Keratinocyte (primary cell): ENCODE data around the gene NUP210L. TPM values are rescaled to one million over a fixed set of nuclear protein-coding genes. Genes with fewer than 3 reads are reported as not detected.
"Not testable (repeated sequence)": the region's sequence is repeated elsewhere in the genome, so short reads cannot be mapped to it uniquely, and the experiment has no call there.

Experiments
- DNase-seq: peaks from one replicate; pipeline ENCODE4 v3.0.0-alpha.2; 2011; ENCODE audit warnings: low read depth, missing footprints, low spot score
- FAIRE-seq: peaks from 2 replicates; lab custom pipeline; 2011; peaks lifted over from hg19 to GRCh38; lab: Jason Lieb, UNC
- H2AFZ ChIP-seq: 2 replicates; pipeline ENCODE4 v1.6.0; 2012; ENCODE audit warnings: low read length, control low read depth, inconsistent platforms; ENCODE audit not compliant: control insufficient read depth
- H3K27ac ChIP-seq: 2 replicates; pipeline ENCODE4 v1.5.1; 2011; ENCODE audit warnings: low read length; ENCODE audit not compliant: control insufficient read depth, insufficient read depth
- H3K27me3 ChIP-seq: 3 replicates; pipeline ENCODE4 v1.6.0; 2011; ENCODE audit warnings: low read length; ENCODE audit not compliant: control insufficient read depth, insufficient read depth; ENCODE audit errors: extremely low read depth
- H3K36me3 ChIP-seq, 2 experiments: 2 replicates in 1 of 2; 3 replicates in 1 of 2; pipeline ENCODE4 v1.5.1; 2011; ENCODE audit warnings: low read length in 2 of 2, mild to moderate bottlenecking in 1 of 2; ENCODE audit not compliant: control insufficient read depth in 2 of 2, insufficient read depth in 2 of 2; ENCODE audit errors: extremely low read depth in 1 of 2
- H3K4me1 ChIP-seq: 3 replicates; pipeline ENCODE4 v1.5.1; 2011; ENCODE audit warnings: low read length; ENCODE audit not compliant: control insufficient read depth, insufficient read depth; ENCODE audit errors: extremely low read depth
- H3K4me2 ChIP-seq: 3 replicates; pipeline ENCODE4 v1.6.0; 2011; ENCODE audit warnings: low read depth, low read length; ENCODE audit not compliant: control insufficient read depth, insufficient read depth; ENCODE audit errors: extremely low read depth
- H3K4me3 ChIP-seq, 3 experiments: fragments of 200-600 bp in 1 of 3; sonication (generic) in 1 of 3; 2 replicates in 2 of 3; 3 replicates in 1 of 3; pipeline ENCODE4 v1.5.1; 2011 to 2016; ENCODE audit warnings: low read length in 3 of 3, mild to moderate bottlenecking in 3 of 3, control low read depth in 2 of 3, inconsistent platforms in 1 of 3, low read depth in 1 of 3, mixed read lengths in 1 of 3, mixed run types in 1 of 3, moderate library complexity in 1 of 3; ENCODE audit not compliant: control insufficient read depth in 2 of 3, insufficient read depth in 2 of 3; ENCODE audit errors: extremely low read depth in 1 of 3
- H3K79me2 ChIP-seq: 2 replicates; pipeline ENCODE4 v1.6.0; 2012; ENCODE audit warnings: low read length; ENCODE audit not compliant: control insufficient read depth, insufficient read depth
- H3K9ac ChIP-seq: 3 replicates; pipeline ENCODE4 v1.6.0; 2011; ENCODE audit warnings: low read length; ENCODE audit not compliant: control insufficient read depth, insufficient read depth; ENCODE audit errors: extremely low read depth
- H3K9me1 ChIP-seq: 3 replicates; pipeline ENCODE4 v1.6.0; 2011; ENCODE audit warnings: low read length; ENCODE audit not compliant: control insufficient read depth, insufficient read depth; ENCODE audit errors: extremely low read depth
- H3K9me3 ChIP-seq: 2 replicates; pipeline ENCODE4 v1.5.1; 2012; ENCODE audit warnings: low read depth, low read length; ENCODE audit not compliant: control insufficient read depth
- H4K20me1 ChIP-seq: 3 replicates; pipeline ENCODE4 v1.6.0; 2011; ENCODE audit warnings: low read length; ENCODE audit not compliant: control insufficient read depth, insufficient read depth; ENCODE audit errors: extremely low read depth
- CTCF ChIP-seq, 3 experiments: IDR thresholded peaks in 1 of 3; conservative IDR thresholded peaks in 1 of 3; optimal IDR thresholded peaks in 1 of 3; 2 replicates in 2 of 3; 3 replicates in 1 of 3; pipeline versions ENCODE3 to v1.5.1; 2011; ENCODE audit warnings: low read length in 3 of 3, mild to moderate bottlenecking in 3 of 3, moderate library complexity in 2 of 3, control low read depth in 1 of 3, inconsistent platforms in 1 of 3; ENCODE audit not compliant: insufficient read depth in 2 of 3; ENCODE audit errors: extremely low read depth in 1 of 3
- EZH2 ChIP-seq: IDR thresholded peaks from one replicate; pipeline ENCODE4 v1.6.1; 2012; ENCODE audit warnings: inconsistent platforms, mild to moderate bottlenecking, low read length, moderate library complexity
- dilution Hi-C: fragments of 300-500 bp; cut with MboI; formaldehyde crosslinking; loops from one replicate; pipeline ENCODE4 v1.7.0; 2020; ENCODE audit warnings: low sequenced_read_pairs; ENCODE audit not compliant: extremely low pct_ligation_motif_present
- polyA plus RNA-seq, 5 experiments: library from polyadenylated mRNA; depleted of rRNA in 3 of 5; stranded (reverse) in 3 of 5; stranded (forward) in 1 of 5; unstranded in 1 of 5; fragments of >200 nt; gene quantifications; 1 replicate in 1 of 5; 2 replicates in 3 of 5; 3 replicates in 1 of 5; pipeline versions ENCODE4 v1.2.1 to v1.2.3, GENCODE V29; 2011 to 2012; ENCODE audit warnings: missing spikeins in 2 of 5, low read depth in 1 of 5, low replicate concordance in 1 of 5

The NUP210L gene
- polyA plus RNA-seq, 1 donor (not counting 4 experiments of a cell fraction or from before 2014, with no cell fraction given): 0.01 TPM

GRCh38 chr1:154014154-154014907 is 140.5 kb downstream of the NUP210L start:
- no peaks in the 10 kb centered on the region for H3K36me3 ChIP-seq
- H3K27ac ChIP-seq: no peak overlapping the region
- no peak overlapping the region for H3K4me2 ChIP-seq
- H3K27me3 ChIP-seq: no peaks in the 10 kb centered on the region
- no peaks in the 10 kb centered on the region for H3K9me3 ChIP-seq
- dilution Hi-C loops: no loop called here
- no peak overlapping the region for H3K9ac ChIP-seq
- H3K4me3 ChIP-seq: no peak overlapping the region
- no peaks in the 10 kb centered on the region for H4K20me1 ChIP-seq
- no peak overlapping the region for H2AFZ ChIP-seq
- H3K9me1 ChIP-seq: no peaks in the 10 kb centered on the region
- FAIRE-seq: no peak
- TF ChIP-seq EZH2 (no peak), CTCF (optimal IDR thresholded peaks at IDR 0.05 in 1 of 3, IDR thresholded peaks at IDR 0.05 in 1 of 3, conservative IDR thresholded peaks at IDR 0.05 in 1 of 3; ENCODE audit: extremely low read depth in 1 of 3, insufficient read depth in 2 of 3, low read length in 3 of 3) (no peak)
- no peaks in the 10 kb centered on the region for H3K4me1 ChIP-seq
- no peaks in the 10 kb centered on the region for H3K79me2 ChIP-seq
- DNase-seq: no peak

GRCh38 chr1:154012543-154012942 is 142.3 kb downstream of the NUP210L start:
- H3K9ac ChIP-seq, H3K27me3 ChIP-seq, H3K9me3 ChIP-seq, H4K20me1 ChIP-seq, H3K36me3 ChIP-seq, DNase-seq, H3K4me2 ChIP-seq, H3K4me1 ChIP-seq, FAIRE-seq, H2AFZ ChIP-seq, H3K9me1 ChIP-seq, dilution Hi-C loops, H3K79me2 ChIP-seq, H3K4me3 ChIP-seq, H3K27ac ChIP-seq: not testable (repeated sequence)

GRCh38 chr1:154012129-154012528 is 142.7 kb downstream of the NUP210L start:
- H3K27me3 ChIP-seq: no peaks in the 10 kb centered on the region
- H4K20me1 ChIP-seq: no peaks in the 10 kb centered on the region
- H3K79me2 ChIP-seq: no peaks in the 10 kb centered on the region
- no peak overlapping the region for H3K9ac ChIP-seq
- H3K36me3 ChIP-seq: no peaks in the 10 kb centered on the region
- no peaks in the 10 kb centered on the region for H3K4me1 ChIP-seq
- H3K4me2 ChIP-seq: no peak overlapping the region
- FAIRE-seq: no peak
- H3K9me1 ChIP-seq: no peaks in the 10 kb centered on the region
- no peak overlapping the region for H2AFZ ChIP-seq
- no peaks in the 10 kb centered on the region for H3K9me3 ChIP-seq
- DNase-seq: no peak
- no peak overlapping the region for H3K4me3 ChIP-seq
- TF ChIP-seq EZH2 (no peak), CTCF (optimal IDR thresholded peaks at IDR 0.05 in 1 of 3, IDR thresholded peaks at IDR 0.05 in 1 of 3, conservative IDR thresholded peaks at IDR 0.05 in 1 of 3; ENCODE audit: extremely low read depth in 1 of 3, insufficient read depth in 2 of 3, low read length in 3 of 3) (no peak)
- H3K27ac ChIP-seq: no peak overlapping the region
- dilution Hi-C loops: no loop called here
